Kidney (tissue), 14 donors: ENCODE data around the gene PEX5L. TPM values are rescaled to one million over a fixed set of nuclear protein-coding genes. Genes with fewer than 3 reads are reported as not detected.
"Not testable (repeated sequence)": the region's sequence is repeated elsewhere in the genome, so short reads cannot be mapped to it uniquely, and the experiment has no call there.

ENCODE experiments used
- DNase-seq, 5 donors: peaks; one replicate each; pipeline ENCODE4 v3.0.0-alpha.2; 2013 to 2020
- FAIRE-seq: peaks from 2 replicates; lab custom pipeline; 2012; peaks lifted over from hg19 to GRCh38; lab: Jason Lieb, UNC
- H3K27ac ChIP-seq, 2 donors: one replicate each; pipeline ENCODE4 v1.7.0; 2013; ENCODE audit warnings: low read depth in 2 of 2, low read length in 2 of 2, inconsistent platforms in 1 of 2
- H3K27me3 ChIP-seq: one replicate; pipeline ENCODE4 v1.7.1; 2013; ENCODE audit warnings: low read length, inconsistent platforms; ENCODE audit not compliant: control insufficient read depth, insufficient read depth
- H3K36me3 ChIP-seq, 3 donors: one replicate each; pipeline versions ENCODE4 v1.7.0 to v1.7.1; 2013; ENCODE audit warnings: low read length in 3 of 3, control low read depth in 1 of 3, inconsistent platforms in 1 of 3; ENCODE audit not compliant: insufficient read depth in 3 of 3, control insufficient read depth in 2 of 3
- H3K4me1 ChIP-seq, 3 donors: one replicate each; pipeline versions ENCODE4 v1.7.0 to v1.7.1; 2013; ENCODE audit warnings: low read length in 3 of 3, inconsistent platforms in 1 of 3, low read depth in 1 of 3; ENCODE audit not compliant: control insufficient read depth in 2 of 3, insufficient read depth in 2 of 3
- H3K4me3 ChIP-seq, 3 donors: one replicate each; pipeline versions ENCODE4 v1.7.0 to v1.8.1; 2013; ENCODE audit warnings: low read length in 3 of 3, control low read depth in 1 of 3, inconsistent platforms in 1 of 3
- H3K9ac ChIP-seq, 3 donors: one replicate each; pipeline versions ENCODE4 v1.7.0 to v1.7.1; 2013; ENCODE audit warnings: low read length in 3 of 3, control low read depth in 1 of 3, inconsistent platforms in 1 of 3
- H3K9me3 ChIP-seq, 3 donors: one replicate each; pipeline versions ENCODE4 v1.7.0 to v1.7.1; 2013; ENCODE audit warnings: low read length in 3 of 3, control low read depth in 1 of 3, inconsistent platforms in 1 of 3; ENCODE audit not compliant: control insufficient read depth in 2 of 3, insufficient read depth in 1 of 3
- intact Hi-C: fragments of 100-400 bp; cut with DNase I; formaldehyde crosslinking; loops from one replicate; pipeline ENCODE4 v1.11.1; 2022
- polyA plus RNA-seq: library from polyadenylated mRNA; stranded (reverse); fragments of 350-450 nt; fragmentation: Illumina TruSeq; extraction: RNeasy Lipid Tissue Mini Kit (QIAGEN cat#74804); gene quantifications from one replicate; pipeline ENCODE4 v1.2.3, GENCODE V29; 2014; ENCODE audit warnings: low read depth, low replicate concordance; ENCODE audit not compliant: insufficient read depth
- total RNA-seq: library from RNA; stranded (reverse); fragmentation: NEBNext Ultra II Directional; extraction: Animal tissue kit (Norgen Biotek cat#: 25700); gene quantifications from one replicate; pipeline ENCODE4 v1.2.1, GENCODE V29; 2021
- TF ChIP-seq, protein P1 (sequence below): IDR thresholded peaks from 3 replicates; pipeline ENCODE4 v1.5.1; 2012; ENCODE audit warnings: mild to moderate bottlenecking, moderate library complexity, borderline replicate concordance; ENCODE audit not compliant: insufficient read depth; ENCODE audit errors: extremely low read depth
- donor health status: control.
- donor health status: control.
- donor health status: control.
- donor health status: control.
- donor health status: control.
- donor health status: DM: yes; HTN: yes; CAD: no.
- donor health status: Normal renal cell carcinoma (clear cell type).

The PEX5L gene
- total and polyA plus RNA-seq, 2 donors from 2014 or later, result 0.32 TPM; not detected in 1

DNA sequence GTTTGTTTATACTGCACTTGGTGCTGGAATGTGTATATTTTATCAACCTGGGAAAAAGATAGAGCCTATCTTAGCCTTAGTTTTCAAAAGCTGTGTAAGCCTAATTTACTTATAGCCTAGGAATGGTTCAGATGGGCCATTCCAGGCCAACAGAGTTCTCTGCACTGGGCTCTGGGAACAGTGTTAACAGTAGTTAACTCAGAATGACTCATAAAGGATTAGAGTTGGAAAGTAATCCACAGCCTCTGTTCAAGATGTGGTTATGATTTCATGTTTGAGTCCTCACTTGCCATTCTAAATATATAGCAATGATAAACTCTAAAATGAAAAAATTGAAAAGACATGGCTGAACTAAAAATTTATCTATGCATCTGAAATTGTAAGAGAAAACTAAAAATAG lies 22.6 kb upstream of the PEX5L start:
- no peak overlapping the region for H3K4me3 ChIP-seq
- FAIRE-seq, result no peak
- no peaks in the 10 kb centered on the region for H3K4me1 ChIP-seq

GRCh38 chr3:180058238-180058637 lies 21.5 kb upstream of the PEX5L start:
- H3K36me3 ChIP-seq, result no peaks in the 10 kb centered on the region
- no peak for FAIRE-seq
- no peak overlapping the region for H3K9ac ChIP-seq
- TF ChIP-seq, protein P1, sequence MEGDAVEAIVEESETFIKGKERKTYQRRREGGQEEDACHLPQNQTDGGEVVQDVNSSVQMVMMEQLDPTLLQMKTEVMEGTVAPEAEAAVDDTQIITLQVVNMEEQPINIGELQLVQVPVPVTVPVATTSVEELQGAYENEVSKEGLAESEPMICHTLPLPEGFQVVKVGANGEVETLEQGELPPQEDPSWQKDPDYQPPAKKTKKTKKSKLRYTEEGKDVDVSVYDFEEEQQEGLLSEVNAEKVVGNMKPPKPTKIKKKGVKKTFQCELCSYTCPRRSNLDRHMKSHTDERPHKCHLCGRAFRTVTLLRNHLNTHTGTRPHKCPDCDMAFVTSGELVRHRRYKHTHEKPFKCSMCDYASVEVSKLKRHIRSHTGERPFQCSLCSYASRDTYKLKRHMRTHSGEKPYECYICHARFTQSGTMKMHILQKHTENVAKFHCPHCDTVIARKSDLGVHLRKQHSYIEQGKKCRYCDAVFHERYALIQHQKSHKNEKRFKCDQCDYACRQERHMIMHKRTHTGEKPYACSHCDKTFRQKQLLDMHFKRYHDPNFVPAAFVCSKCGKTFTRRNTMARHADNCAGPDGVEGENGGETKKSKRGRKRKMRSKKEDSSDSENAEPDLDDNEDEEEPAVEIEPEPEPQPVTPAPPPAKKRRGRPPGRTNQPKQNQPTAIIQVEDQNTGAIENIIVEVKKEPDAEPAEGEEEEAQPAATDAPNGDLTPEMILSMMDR, result no peak
- no peak overlapping the region for H3K27ac ChIP-seq
- DNase-seq, result no peak
- no peaks in the 10 kb centered on the region for H3K9me3 ChIP-seq
- H3K4me3 ChIP-seq, result no peak overlapping the region
- intact Hi-C loops, result no loop called here
- no peaks in the 10 kb centered on the region for H3K27me3 ChIP-seq
- H3K4me1 ChIP-seq, result no peaks in the 10 kb centered on the region

More for the DNA sequence above, 22.6 kb upstream of the PEX5L start:
- Histone ChIP-seq H3K36me3 (no peaks in the 10 kb centered on the region), H3K27me3 (no peaks in the 10 kb centered on the region), H3K9ac (no peak overlapping the region), H3K9me3 (no peaks in the 10 kb centered on the region), H3K27ac (no peak overlapping the region)
- intact Hi-C loops, result no loop called here
- no peak for DNase-seq
- TF ChIP-seq, protein P1, result no peak

DNA sequence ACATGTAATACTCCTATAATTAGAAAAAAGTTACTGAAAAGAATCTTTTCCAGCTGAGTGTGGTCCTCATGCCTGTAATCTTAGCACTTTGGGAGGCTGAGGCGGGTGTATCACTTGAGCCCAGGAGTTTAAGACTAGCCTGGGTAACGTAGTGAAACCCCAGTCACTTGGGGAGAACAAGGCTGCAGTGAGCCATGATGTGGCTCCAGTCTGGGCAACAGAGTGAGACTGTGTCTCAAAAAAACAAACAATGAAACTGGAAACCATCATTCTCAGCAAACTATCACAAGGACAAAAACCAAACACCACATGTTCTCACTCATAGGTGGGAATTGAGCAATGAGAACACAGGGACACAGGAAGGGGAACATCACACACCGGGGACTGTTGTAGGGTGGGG lies 18.9 kb upstream of the PEX5L start:
- H3K9me3 ChIP-seq, FAIRE-seq, H3K27me3 ChIP-seq, H3K9ac ChIP-seq, intact Hi-C loops, H3K4me1 ChIP-seq, H3K4me3 ChIP-seq, H3K27ac ChIP-seq, DNase-seq, H3K36me3 ChIP-seq: not testable (repeated sequence)

DNA sequence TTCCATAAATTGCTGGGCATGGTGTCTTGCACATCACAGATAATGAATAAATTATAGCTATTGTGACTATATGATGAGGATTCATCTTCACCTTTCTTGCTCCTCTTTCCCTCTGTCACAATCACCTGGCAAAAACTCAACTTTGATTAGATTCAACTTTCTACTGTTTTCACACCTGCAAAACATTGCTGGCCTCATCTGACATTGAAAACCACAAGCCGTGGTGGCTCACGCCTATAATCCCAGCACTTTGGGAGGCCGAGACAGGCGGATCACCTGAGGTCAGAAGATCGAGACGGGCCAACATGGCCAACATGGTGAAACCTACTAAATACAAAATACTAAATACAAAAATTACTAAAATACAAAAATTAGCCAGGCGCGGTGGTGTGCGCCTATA lies 12.7 kb upstream of the PEX5L start:
- intact Hi-C loops, result no loop called here
- DNase-seq, result no peak

More for the DNA sequence above, 12.7 kb upstream of the PEX5L start:
- H3K27me3 ChIP-seq, result no peaks in the 10 kb centered on the region
- no peaks in the 10 kb centered on the region for H3K36me3 ChIP-seq
- no peak overlapping the region for H3K4me3 ChIP-seq
- no peak overlapping the region for H3K27ac ChIP-seq
- TF ChIP-seq, protein P1, result no peak
- no peak for FAIRE-seq
- no peaks in the 10 kb centered on the region for H3K9me3 ChIP-seq
- no peak overlapping the region for H3K9ac ChIP-seq
- no peaks in the 10 kb centered on the region for H3K4me1 ChIP-seq
